A673 (cell line): ENCODE measurements around the gene CABYR. TPM values are rescaled to one million over a fixed set of nuclear protein-coding genes. Genes with fewer than 3 reads are reported as not detected.

Experiments
- BruUV-seq: library from RNA; stranded (reverse); fragments of 400-500 nt; replicated peaks from 2 replicates; lab custom pipeline; 2021; lab: Mats Ljungman, UMichigan
- CTCF ChIA-PET: fragments of 300-600 bp; sonication (Branson Sonifier 250); formaldehyde crosslinking; loops from one replicate; lab custom pipeline; 2022; ENCODE audit warnings: antibody characterized with exemption; lab: Charles Lee
- POLR2A ChIA-PET: fragments of 300-600 bp; sonication (Branson Sonifier 250); formaldehyde crosslinking; loops from one replicate; lab custom pipeline; 2022; ENCODE audit warnings: antibody characterized with exemption; ENCODE audit not compliant: low non-redundant PET; lab: Charles Lee
- DNase-seq: peaks from one replicate; pipeline ENCODE4 v3.0.0-alpha.2; 2015; ENCODE audit warnings: low spot score
- H3K27ac ChIP-seq: fragments of 200-600 bp; sonication (generic); 2 replicates; pipeline ENCODE4 v1.5.1; 2016; ENCODE audit warnings: mixed run types, low read depth, mild to moderate bottlenecking, mixed read lengths, antibody characterized with exemption, low read length; ENCODE audit not compliant: poor library complexity, severe bottlenecking
- H3K27me3 ChIP-seq: fragments of 200-600 bp; sonication (generic); replicated peaks from 2 replicates; pipeline ENCODE4 v1.6.1; 2017; ENCODE audit warnings: mixed run types, low read depth, mild to moderate bottlenecking, mixed read lengths, antibody characterized with exemption, low read length; ENCODE audit not compliant: insufficient read depth, poor library complexity
- H3K36me3 ChIP-seq: fragments of 200-600 bp; sonication (generic); 2 replicates; pipeline ENCODE4 v1.6.1; 2016; ENCODE audit warnings: mixed run types, mild to moderate bottlenecking, mixed read lengths, antibody characterized with exemption, low read length; ENCODE audit not compliant: insufficient read depth, poor library complexity, severe bottlenecking
- H3K4me1 ChIP-seq: fragments of 200-600 bp; sonication (generic); 2 replicates; pipeline ENCODE4 v1.6.1; 2017; ENCODE audit warnings: mixed run types, mild to moderate bottlenecking, mixed read lengths, antibody characterized with exemption, low read length; ENCODE audit not compliant: insufficient read depth, poor library complexity, severe bottlenecking
- H3K4me3 ChIP-seq: fragments of 200-600 bp; sonication (generic); 2 replicates; pipeline ENCODE4 v1.5.1; 2016; ENCODE audit warnings: low read depth, mixed run types, mild to moderate bottlenecking, mixed read lengths, low read length; ENCODE audit not compliant: poor library complexity, severe bottlenecking
- H3K9me3 ChIP-seq: fragments of 200-600 bp; sonication (generic); 2 replicates; pipeline ENCODE4 v1.6.1; 2016; ENCODE audit warnings: mixed run types, low read depth, mild to moderate bottlenecking, mixed read lengths, antibody characterized with exemption, low read length; ENCODE audit not compliant: poor library complexity, severe bottlenecking
- EZH2 ChIP-seq: fragments of 200-600 bp; sonication (generic); IDR thresholded peaks from 2 replicates; pipeline ENCODE4 v1.6.1; 2017; ENCODE audit warnings: borderline replicate concordance, low read depth, mild to moderate bottlenecking, mixed read lengths, antibody characterized with exemption, low read length; ENCODE audit not compliant: poor library complexity, severe bottlenecking
- intact Hi-C: fragments of 100-400 bp; cut with micrococcal nuclease; formaldehyde crosslinking; loops from one replicate; pipeline ENCODE4 v1.10.0; 2022; ENCODE audit not compliant: unreplicated experiment
- total RNA-seq: library from RNA; stranded (reverse); gene quantifications from 2 replicates; pipeline ENCODE4 v1.2.3, GENCODE V29; 2021
- TF ChIP-seq, protein P1 (sequence below): fragments of 300-800, 200-600 bp; sonication (generic); conservative IDR thresholded peaks from 2 replicates; pipeline ENCODE4 v1.5.1; 2017; ENCODE audit warnings: low read depth, mild to moderate bottlenecking, antibody characterized with exemption, low read length, moderate library complexity, mixed read lengths

The CABYR gene
- total RNA-seq, 1 experiment from 2014 or later: 7.9 TPM

DNA sequence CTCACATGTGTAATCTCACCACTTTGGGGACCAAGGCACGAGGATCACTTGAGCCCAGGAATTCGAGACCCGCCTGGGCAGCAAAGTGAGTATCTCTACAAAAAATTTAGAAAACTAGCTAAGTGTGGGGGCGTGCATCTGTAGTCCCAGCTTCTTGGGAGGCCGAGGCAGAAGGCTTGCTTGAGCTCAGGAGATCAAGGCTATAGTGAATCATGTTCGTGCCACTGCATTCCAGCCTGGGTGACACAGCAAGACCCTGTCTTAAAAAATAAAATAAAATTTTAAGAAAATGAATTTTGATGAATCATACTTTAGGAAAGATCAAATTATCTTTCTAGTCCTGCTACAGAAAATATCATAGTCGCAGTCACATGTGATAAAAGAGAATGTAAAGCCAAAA lies 46.9 kb downstream of the CABYR start:
- ChIA-PET POLR2A (no interaction called here), CTCF (no interaction called here)
- no peaks in the 10 kb centered on the region for H3K27me3 ChIP-seq
- BruUV-seq: no TSS peak
- DNase-seq: no peak
- no peak for TF ChIP-seq EZH2
- TF ChIP-seq, protein P1, sequence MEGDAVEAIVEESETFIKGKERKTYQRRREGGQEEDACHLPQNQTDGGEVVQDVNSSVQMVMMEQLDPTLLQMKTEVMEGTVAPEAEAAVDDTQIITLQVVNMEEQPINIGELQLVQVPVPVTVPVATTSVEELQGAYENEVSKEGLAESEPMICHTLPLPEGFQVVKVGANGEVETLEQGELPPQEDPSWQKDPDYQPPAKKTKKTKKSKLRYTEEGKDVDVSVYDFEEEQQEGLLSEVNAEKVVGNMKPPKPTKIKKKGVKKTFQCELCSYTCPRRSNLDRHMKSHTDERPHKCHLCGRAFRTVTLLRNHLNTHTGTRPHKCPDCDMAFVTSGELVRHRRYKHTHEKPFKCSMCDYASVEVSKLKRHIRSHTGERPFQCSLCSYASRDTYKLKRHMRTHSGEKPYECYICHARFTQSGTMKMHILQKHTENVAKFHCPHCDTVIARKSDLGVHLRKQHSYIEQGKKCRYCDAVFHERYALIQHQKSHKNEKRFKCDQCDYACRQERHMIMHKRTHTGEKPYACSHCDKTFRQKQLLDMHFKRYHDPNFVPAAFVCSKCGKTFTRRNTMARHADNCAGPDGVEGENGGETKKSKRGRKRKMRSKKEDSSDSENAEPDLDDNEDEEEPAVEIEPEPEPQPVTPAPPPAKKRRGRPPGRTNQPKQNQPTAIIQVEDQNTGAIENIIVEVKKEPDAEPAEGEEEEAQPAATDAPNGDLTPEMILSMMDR: no peak
- no peak overlapping the region for H3K27ac ChIP-seq
- H3K4me1 ChIP-seq: no peaks in the 10 kb centered on the region
- intact Hi-C loops: no loop called here
- H3K4me3 ChIP-seq: no peak overlapping the region
- H3K9me3 ChIP-seq: no peaks in the 10 kb centered on the region
- no peaks in the 10 kb centered on the region for H3K36me3 ChIP-seq

DNA sequence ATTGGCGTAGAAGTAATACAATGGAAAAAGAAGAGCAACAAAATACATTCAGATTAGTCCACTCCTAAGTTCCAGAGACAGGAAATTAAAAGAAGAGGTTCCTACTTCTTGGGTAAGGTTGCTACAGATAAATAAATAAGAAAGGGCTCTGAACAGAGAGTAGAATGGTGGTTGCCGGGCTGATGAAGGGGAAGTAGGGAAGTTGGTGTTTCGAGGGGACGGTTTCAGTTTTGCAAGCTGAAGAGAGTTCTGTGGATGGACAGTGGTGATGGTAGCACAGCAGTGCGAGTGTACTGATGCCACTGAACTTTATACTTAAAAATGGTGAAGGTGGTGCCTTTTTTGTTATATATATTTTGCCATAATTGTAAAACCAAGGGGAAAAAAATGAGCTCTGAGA lies 48.2 kb downstream of the CABYR start:
- no peak for TF ChIP-seq EZH2
- TF ChIP-seq, protein P1: no peak
- Histone ChIP-seq H3K4me1 (no peaks in the 10 kb centered on the region), H3K4me3 (no peak overlapping the region), H3K36me3 (no peaks in the 10 kb centered on the region), H3K27me3 (no peaks in the 10 kb centered on the region), H3K9me3 (no peaks in the 10 kb centered on the region), H3K27ac (no peak overlapping the region)
- BruUV-seq: no TSS peak
- intact Hi-C loops: no loop called here
- no peak for DNase-seq
- CTCF ChIA-PET: no interaction called here
- POLR2A ChIA-PET: no interaction called here

DNA sequence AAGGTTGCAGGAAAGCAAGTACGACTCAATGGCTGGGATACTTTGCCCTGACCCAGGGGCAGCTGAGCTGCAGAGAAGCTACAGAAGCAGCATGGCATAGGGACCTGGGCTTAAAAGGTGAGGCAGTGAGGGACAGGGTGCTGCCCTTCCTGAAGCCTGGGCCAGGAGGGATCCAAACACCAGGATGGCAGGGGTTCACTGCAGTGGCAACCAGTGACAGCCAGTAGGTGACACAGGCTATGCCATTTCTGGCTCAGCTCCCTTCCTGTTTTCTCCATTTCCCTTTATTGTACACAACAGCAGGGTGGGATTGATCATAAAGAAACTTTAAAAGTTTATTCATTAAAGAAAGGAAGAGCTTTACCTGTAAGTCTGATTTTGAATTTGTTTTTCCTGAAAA lies 48.8 kb downstream of the CABYR start:
- ChIA-PET CTCF (interaction anchor here (1.2 kb wide), 1 partner anchor 12 kb away, joined by 3 read pairs; no protein-coding TSS in a partner anchor), POLR2A (no interaction called here)
- Histone ChIP-seq H3K27me3 (no peaks in the 10 kb centered on the region), H3K4me3 (no peak overlapping the region), H3K36me3 (no peaks in the 10 kb centered on the region), H3K27ac (no peak overlapping the region), H3K9me3 (no peaks in the 10 kb centered on the region), H3K4me1 (no peaks in the 10 kb centered on the region)
- no peak for DNase-seq
- intact Hi-C loops: no loop called here
- TF ChIP-seq, protein P1: no peak
- no peak for TF ChIP-seq EZH2
- no TSS peak for BruUV-seq
